ENCODE measurements around the gene DNAH11.

DNA sequence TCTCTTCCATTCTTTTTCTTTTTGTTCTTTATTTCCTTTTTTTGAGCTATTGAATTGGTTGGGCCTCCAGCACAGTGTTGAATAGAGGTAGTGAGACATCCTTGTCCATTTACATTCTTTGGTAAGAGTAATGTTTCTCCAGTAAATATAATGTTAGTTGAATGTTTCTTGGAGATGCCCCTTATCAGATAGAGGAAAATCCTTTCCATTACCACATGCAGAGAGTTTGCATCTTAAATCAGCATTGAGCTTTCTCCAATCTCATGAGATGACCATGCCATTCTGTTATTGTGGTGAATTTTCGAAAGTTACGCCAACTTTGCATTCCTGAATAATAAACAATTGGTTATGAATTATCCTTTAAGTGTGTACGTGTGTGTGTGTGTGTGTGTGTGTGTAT lies 127.7 kb downstream of the DNAH11 start:
- TF ChIP-seq, protein P1, sequence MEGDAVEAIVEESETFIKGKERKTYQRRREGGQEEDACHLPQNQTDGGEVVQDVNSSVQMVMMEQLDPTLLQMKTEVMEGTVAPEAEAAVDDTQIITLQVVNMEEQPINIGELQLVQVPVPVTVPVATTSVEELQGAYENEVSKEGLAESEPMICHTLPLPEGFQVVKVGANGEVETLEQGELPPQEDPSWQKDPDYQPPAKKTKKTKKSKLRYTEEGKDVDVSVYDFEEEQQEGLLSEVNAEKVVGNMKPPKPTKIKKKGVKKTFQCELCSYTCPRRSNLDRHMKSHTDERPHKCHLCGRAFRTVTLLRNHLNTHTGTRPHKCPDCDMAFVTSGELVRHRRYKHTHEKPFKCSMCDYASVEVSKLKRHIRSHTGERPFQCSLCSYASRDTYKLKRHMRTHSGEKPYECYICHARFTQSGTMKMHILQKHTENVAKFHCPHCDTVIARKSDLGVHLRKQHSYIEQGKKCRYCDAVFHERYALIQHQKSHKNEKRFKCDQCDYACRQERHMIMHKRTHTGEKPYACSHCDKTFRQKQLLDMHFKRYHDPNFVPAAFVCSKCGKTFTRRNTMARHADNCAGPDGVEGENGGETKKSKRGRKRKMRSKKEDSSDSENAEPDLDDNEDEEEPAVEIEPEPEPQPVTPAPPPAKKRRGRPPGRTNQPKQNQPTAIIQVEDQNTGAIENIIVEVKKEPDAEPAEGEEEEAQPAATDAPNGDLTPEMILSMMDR (conservative IDR thresholded peaks at IDR 0.05 in 1 of 2, IDR thresholded peaks at IDR 0.05 in 1 of 2; ENCODE audit: extremely low read depth in 1 of 2, insufficient read depth in 1 of 2, low read depth in 1 of 2, low read length in 2 of 2): no peak
- no peak for TF ChIP-seq EZH2 (IDR thresholded peaks at IDR 0.05; ENCODE audit: borderline replicate concordance, low read length)
